IPS-20b (cell line): Measurements from ENCODE around the gene LAMC3.

ENCODE experiments used
- H3K27ac ChIP-seq: one replicate; pipeline ENCODE4 v1.5.1; 2013; ENCODE audit warnings: low read length
- H3K27me3 ChIP-seq: 2 replicates; pipeline ENCODE4 v1.6.1; 2013; ENCODE audit warnings: mild to moderate bottlenecking, low read length, inconsistent platforms; ENCODE audit not compliant: insufficient read depth
- H3K36me3 ChIP-seq: 2 replicates; pipeline ENCODE4 v1.6.1; 2013; ENCODE audit warnings: low read depth, mild to moderate bottlenecking, inconsistent platforms, low read length, moderate library complexity; ENCODE audit not compliant: insufficient read depth
- H3K4me1 ChIP-seq: 2 replicates; pipeline ENCODE4 v1.6.1; 2013; ENCODE audit warnings: mild to moderate bottlenecking, control low read depth, inconsistent platforms, low read length, moderate library complexity; ENCODE audit not compliant: insufficient read depth
- H3K4me3 ChIP-seq: 2 replicates; pipeline ENCODE4 v1.5.1; 2013; ENCODE audit warnings: mild to moderate bottlenecking, low read length, inconsistent platforms
- H3K9ac ChIP-seq: 2 replicates; pipeline ENCODE4 v1.6.1; 2013; ENCODE audit warnings: low read depth, mild to moderate bottlenecking, inconsistent platforms, low read length, moderate library complexity
- H3K9me3 ChIP-seq: 2 replicates; pipeline ENCODE4 v1.6.1; 2013; ENCODE audit warnings: mild to moderate bottlenecking, low read depth, low read length, inconsistent platforms; ENCODE audit not compliant: insufficient read depth

LAMC3 gene

DNA sequence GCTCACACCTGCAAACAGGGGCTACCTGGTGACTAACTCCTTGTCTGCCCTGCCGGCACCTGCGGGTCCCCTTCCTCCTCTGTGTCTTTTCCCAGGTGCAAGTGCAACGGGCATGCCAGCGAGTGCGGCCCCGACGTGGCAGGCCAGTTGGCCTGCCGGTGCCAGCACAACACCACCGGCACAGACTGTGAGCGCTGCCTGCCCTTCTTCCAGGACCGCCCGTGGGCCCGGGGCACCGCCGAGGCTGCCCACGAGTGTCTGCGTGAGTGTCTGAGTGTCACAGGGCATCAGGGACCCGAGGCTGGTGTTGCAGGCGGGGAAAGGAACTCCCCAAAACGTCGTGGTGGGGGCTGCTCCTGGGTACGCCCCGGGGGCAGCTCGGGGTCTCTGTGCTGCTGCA, 27.1 kb downstream of the LAMC3 start:
- H3K4me3 ChIP-seq = no peak overlapping the region
- H3K36me3 ChIP-seq = no peaks in the 10 kb centered on the region
- no peaks in the 10 kb centered on the region for H3K4me1 ChIP-seq
- H3K27me3 ChIP-seq = no peaks in the 10 kb centered on the region
- no peak overlapping the region for H3K27ac ChIP-seq
- no peak overlapping the region for H3K9ac ChIP-seq
- no peaks in the 10 kb centered on the region for H3K9me3 ChIP-seq

DNA sequence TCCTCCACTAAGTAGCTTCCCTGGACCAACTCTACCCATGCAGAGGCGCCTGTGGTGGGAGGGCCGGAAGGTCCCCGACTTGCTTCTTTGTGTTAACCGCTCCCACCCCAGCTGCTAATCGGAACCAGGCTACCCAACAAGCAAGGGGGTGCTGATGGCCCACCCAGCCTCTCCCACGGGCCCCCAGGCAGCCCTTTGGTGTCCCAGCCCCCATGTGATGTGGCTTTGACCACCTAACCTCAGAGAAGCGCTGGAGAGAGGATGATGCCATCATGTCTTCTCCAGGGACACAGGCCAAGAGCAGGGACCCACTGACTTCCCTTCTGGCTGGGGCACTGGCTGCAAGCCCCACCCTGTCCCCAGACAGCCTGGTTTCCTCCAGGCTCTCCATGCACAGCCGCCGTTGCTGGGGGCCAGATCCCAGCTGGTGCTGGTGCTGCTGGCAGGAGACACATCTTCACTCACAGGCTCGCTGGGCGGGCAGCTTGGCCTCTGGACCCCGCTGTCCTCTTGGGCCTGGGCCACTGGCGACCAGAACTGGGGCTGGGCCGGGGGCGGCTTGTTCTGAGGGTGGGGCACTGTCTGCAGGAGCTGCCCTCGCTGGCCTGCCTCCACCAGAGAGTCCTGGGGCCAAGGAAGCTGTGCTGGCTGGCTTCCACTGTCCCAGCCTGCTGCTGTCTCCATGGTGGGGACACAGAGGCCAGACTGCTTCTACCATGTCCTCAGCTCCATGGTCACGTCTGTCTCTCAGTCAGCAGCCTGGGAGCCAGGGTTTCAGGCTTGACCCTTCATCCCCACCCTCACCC, 27.8 kb downstream of the LAMC3 start:
- H3K36me3 ChIP-seq = peaks cover under 1% of the 10 kb centered on the region; the same call in 1 of the 2 replicates
- no peaks in the 10 kb centered on the region for H3K27me3 ChIP-seq
- no peaks in the 10 kb centered on the region for H3K4me1 ChIP-seq
- H3K9me3 ChIP-seq = no peaks in the 10 kb centered on the region
- H3K27ac ChIP-seq = no peak overlapping the region
- no peak overlapping the region for H3K4me3 ChIP-seq
- H3K9ac ChIP-seq = no peak overlapping the region

DNA sequence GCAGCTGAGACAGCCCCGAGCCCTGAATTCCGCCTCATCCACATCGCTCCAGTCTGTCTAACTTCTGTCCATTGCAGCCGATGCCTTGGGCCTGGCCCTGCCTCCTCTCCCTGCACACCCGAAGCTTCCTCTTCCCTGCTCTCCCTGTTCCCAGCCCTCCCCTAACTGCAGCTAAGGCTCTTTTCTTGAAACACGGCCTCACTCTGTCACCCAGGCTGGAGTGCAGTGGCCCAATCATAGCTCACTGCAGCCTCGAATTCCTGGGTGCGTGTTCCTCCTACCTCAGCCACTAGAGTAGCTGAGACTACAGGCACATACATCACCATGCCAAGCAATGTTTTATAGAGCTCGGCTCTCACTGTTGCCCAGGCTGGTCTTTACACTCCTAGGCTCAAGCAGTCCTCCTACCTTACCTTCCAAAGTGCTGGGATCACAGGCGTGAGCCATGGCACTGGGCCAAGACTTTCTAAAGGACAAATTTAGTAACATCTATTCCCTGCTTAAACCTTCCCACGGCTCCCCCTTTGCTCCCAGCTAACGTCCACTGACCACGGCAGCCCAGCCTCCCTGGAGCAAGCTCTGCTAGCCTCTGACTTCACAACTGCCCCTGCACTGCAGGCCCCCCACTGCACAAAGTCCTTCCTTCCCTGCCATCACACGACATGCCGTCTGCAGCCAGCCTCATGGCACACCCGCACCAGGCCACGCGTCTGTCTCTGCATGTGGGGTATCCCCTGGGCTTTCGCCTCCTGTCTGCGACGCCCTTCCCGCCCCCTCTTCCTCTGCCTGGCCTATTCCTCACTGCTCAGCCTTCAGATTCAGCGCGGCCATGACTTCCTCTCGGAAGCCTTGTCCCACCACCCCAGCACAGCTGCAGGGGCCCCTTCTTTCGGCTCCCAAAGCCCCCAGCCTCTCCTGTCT, 28.6 kb downstream of the LAMC3 start:
- H3K9ac ChIP-seq = no peak overlapping the region
- H3K4me1 ChIP-seq = no peaks in the 10 kb centered on the region
- H3K36me3 ChIP-seq = peaks cover 9% of the 10 kb centered on the region; the same call in 1 of the 2 replicates
- H3K27ac ChIP-seq = no peak overlapping the region
- no peak overlapping the region for H3K4me3 ChIP-seq
- no peaks in the 10 kb centered on the region for H3K27me3 ChIP-seq
- H3K9me3 ChIP-seq = no peaks in the 10 kb centered on the region

DNA sequence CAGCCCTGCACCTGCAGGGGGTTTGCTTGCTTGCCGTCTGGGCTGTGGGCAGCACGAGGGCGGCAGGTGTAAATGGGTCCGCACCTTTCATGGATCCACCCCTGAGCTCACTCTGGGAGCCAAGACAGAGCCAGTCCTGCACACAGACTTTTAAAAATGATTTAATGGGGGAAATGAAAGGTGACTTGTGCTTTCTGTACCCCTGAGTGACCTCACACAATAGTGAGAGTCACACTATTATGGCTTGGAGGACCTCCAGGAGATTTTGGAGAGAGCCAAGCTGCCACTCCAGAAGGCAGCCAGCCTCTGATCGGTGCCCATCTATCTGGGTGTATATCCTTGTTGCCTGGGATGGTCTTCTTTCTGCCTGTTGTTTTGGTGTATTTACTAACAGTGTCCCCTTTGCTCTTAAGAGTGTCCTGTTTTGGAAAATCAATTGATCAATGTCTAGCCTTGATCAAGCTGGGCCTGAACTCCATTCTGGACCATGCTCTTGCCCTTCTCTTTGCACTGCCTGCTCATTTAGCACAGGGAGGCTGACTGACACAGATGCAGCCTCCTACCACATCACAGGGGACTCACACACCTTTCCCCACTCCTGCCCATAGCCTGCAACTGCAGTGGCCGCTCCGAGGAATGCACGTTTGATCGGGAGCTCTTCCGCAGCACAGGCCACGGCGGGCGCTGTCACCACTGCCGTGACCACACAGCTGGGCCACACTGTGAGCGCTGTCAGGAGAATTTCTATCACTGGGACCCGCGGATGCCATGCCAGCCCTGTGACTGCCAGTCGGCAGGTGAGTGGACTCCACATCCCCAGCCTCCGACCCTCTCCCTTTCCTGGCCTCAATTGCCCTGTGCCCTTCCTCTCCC, 29.5 kb downstream of the LAMC3 start:
- Histone ChIP-seq H3K4me1 (no peaks in the 10 kb centered on the region), H3K27ac (no peak overlapping the region), H3K4me3 (no peak overlapping the region), H3K9ac (no peak overlapping the region), H3K27me3 (no peaks in the 10 kb centered on the region), H3K9me3 (no peaks in the 10 kb centered on the region), H3K36me3 (peaks cover 10% of the 10 kb centered on the region; the same call in 1 of the 2 replicates)

DNA sequence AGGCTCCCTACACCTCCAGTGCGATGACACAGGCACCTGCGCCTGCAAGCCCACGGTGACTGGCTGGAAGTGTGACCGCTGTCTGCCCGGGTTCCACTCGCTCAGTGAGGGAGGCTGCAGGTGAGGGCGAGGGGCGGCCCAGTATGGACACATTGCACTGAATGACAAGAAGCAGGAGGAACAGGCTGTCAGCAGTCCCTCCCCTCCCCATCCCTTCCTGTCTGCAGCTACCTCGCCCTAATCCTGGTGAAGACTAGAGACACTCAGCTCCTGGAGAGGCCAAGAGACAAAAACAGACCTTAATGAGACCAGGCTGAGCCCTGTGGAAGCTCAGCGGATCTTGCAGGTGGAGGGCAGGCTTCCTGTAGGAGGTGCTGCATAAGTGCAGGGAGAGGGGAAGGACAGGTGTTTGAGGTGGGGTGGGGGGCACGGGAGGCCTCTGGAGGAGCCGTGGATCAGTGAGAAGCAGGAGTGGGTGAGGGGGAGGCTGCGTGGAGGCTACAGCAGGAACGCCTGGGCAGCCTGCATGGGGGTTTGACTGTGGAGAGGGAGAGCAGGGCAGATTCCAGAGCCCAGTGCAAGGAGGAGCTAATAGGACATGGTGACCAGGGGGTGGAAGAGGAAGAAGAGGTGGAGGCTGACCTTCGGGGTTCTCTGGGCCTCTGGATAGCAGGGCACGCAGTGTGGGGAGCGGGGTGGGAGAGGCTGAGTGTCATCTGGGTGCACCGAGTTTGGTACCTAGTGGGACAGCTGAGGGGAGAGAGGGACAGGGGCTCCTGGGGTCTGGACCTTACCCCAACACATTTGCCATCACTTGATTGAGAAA, 30.4 kb downstream of the LAMC3 start:
- H3K9ac ChIP-seq = no peak overlapping the region

DNA sequence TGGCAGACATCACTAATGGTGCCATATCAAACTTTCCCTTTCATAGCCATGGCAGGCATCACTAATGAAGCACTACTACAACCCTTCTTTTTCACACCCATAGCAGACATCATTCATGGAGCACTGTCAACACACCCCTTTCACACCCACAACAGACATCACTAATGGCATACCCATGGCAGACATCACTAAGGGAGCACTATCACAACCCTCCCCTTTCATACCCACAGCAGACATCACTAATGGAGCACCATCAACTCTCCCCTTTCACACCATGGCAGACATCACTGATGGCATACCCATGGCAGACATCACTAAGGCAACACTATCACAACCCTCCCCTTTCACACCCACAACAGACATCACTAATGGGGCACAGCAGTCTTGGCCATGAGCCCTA, 33.7 kb downstream of the LAMC3 start:
- no peaks in the 10 kb centered on the region for H3K9me3 ChIP-seq
- no peaks in the 10 kb centered on the region for H3K4me1 ChIP-seq
- no peak overlapping the region for H3K9ac ChIP-seq
- H3K36me3 ChIP-seq = peaks cover 10% of the 10 kb centered on the region; the same call in 1 of the 2 replicates
- no peak overlapping the region for H3K27ac ChIP-seq
- H3K4me3 ChIP-seq = no peak overlapping the region
- no peaks in the 10 kb centered on the region for H3K27me3 ChIP-seq

More for the DNA sequence above, 30.4 kb downstream of the LAMC3 start:
- H3K27ac ChIP-seq = no peak overlapping the region
- peaks cover 10% of the 10 kb centered on the region; the same call in 1 of the 2 replicates for H3K36me3 ChIP-seq
- no peaks in the 10 kb centered on the region for H3K27me3 ChIP-seq
- H3K4me3 ChIP-seq = no peak overlapping the region
- no peaks in the 10 kb centered on the region for H3K4me1 ChIP-seq
- no peaks in the 10 kb centered on the region for H3K9me3 ChIP-seq

DNA sequence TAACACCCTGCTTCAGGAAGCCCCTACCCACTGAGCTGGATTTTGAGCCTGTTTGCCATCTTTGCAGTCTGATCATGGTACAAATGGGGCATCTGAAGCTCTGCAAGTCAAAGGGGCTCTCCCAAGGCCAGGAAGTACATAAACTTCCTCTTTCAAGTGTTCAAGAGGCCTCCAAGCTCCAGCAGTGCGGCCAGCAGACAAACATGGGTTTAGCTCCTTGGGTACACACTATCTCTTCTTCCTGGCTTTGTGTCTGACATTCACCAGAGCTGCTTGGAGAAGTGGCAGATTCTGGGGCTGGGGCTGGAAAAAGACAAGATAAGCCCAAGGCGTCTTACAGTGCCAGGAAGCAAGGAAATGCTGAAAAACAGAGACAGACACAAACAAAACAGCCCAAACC, 34.1 kb downstream of the LAMC3 start:
- Histone ChIP-seq H3K4me1 (no peaks in the 10 kb centered on the region), H3K27ac (no peak overlapping the region), H3K9ac (no peak overlapping the region), H3K9me3 (no peaks in the 10 kb centered on the region), H3K27me3 (no peaks in the 10 kb centered on the region), H3K4me3 (no peak overlapping the region), H3K36me3 (peaks cover 10% of the 10 kb centered on the region; the same call in 1 of the 2 replicates)

DNA sequence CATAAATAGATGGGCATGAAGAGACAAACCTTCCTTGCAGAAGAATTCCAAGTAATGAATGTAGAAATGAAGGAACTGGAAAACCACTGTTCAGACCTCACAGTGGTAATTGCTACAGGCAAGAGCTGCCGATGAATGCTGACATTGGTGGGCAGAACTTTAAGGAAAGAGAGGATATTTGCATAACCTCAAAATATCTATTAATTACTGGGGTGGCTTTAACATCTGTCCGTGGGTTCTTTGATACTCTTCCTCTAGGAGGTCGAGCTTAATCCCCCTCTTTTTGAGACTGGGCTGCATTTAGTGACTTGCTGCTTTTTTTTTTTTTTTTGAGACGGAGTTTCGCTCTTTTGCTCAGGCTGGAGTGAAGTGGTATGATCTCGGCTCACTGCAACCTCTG, 34.7 kb downstream of the LAMC3 start:
- no peak overlapping the region for H3K4me3 ChIP-seq
- H3K27me3 ChIP-seq = no peaks in the 10 kb centered on the region
- H3K4me1 ChIP-seq = no peaks in the 10 kb centered on the region
- H3K9me3 ChIP-seq = no peaks in the 10 kb centered on the region
- no peak overlapping the region for H3K27ac ChIP-seq
- H3K9ac ChIP-seq = no peak overlapping the region
- H3K36me3 ChIP-seq = peaks cover 10% of the 10 kb centered on the region; the same call in 1 of the 2 replicates

DNA sequence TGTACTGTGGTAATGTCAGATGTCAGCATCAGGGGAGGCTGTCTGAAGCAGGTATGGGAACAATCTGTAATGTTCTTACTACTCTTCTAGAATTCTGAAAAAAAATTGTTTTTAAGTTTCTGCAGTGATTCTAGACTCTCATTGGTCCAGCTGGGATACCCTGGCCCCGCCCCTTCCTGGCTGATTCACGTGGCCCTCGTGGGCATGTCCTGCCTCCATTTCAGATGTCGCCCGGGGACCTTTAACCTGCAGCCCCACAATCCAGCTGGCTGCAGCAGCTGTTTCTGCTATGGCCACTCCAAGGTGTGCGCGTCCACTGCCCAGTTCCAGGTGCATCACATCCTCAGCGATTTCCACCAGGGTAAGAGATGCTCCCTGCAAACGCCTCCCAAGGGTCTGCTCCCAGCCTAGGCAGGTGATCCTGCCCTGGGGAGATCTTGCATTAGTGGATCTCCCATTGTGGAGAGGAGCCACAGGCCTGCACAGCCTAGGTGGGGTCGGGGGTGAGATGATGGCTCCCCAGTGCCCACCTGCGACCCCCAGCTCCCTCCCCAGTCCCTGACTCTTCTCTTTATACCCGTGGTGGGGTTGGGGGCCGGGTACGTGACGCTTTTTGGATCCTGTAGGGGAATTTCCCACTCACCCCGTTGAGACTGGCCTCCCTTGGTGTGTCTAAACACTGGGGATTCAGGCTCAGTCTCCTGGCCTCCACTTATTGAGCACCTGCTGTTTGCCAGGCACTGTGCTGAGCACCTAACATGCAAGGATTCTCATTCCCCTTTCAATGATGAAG, 36.5 kb downstream of the LAMC3 start:
- Histone ChIP-seq H3K9ac (no peak overlapping the region), H3K4me1 (no peaks in the 10 kb centered on the region), H3K36me3 (peaks cover 10% of the 10 kb centered on the region; the same call in 1 of the 2 replicates), H3K9me3 (no peaks in the 10 kb centered on the region), H3K4me3 (no peak overlapping the region), H3K27me3 (no peaks in the 10 kb centered on the region), H3K27ac (no peak overlapping the region)

DNA sequence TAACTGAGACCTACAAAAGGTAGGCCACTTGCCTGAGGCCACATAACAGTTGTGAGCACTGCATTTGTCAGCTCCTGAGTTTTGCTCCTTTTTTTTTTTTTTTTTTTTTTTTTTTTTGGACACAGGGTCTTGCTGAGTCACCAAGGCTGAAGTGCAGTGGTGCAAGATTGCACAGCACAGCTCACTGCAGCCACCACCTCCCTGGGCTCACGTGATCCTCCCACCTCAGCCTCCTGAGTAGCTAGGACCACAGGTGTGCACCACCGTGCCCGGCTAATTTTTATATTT, 37.1 kb downstream of the LAMC3 start:
- Histone ChIP-seq H3K4me3 (no peak overlapping the region), H3K27ac (no peak overlapping the region), H3K36me3 (peaks cover 10% of the 10 kb centered on the region; the same call in 1 of the 2 replicates), H3K4me1 (no peaks in the 10 kb centered on the region), H3K27me3 (no peaks in the 10 kb centered on the region), H3K9ac (no peak overlapping the region), H3K9me3 (no peaks in the 10 kb centered on the region)
